NCI-H1694 (cell line): ENCODE results near the gene MRPS16.

Source experiments
- DNase-seq: peaks from one replicate; lab custom pipeline; 2025; lab: John Stamatoyannopoulos, UW

Gene MRPS16

DNA sequence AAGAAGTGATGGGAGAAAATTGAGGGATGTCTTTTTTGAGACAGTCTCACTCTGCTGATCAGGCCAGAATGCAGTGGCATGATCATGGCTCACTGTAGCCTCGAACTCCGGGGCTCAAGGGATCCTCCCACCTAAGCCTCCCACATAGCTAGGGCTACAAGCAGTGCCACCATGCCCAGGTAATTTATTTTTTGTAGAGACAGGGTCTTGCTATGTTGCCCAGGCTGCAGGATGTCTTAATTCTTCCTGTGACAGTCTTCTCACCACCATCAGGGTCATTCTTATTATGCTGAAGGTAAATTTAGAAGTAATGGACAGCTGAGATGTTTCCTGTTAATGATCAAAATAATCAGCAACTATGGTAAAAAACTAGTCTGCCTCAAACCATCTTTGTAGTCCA is 12.5 kb downstream of the MRPS16 start:
- DNase-seq: no peak

DNA sequence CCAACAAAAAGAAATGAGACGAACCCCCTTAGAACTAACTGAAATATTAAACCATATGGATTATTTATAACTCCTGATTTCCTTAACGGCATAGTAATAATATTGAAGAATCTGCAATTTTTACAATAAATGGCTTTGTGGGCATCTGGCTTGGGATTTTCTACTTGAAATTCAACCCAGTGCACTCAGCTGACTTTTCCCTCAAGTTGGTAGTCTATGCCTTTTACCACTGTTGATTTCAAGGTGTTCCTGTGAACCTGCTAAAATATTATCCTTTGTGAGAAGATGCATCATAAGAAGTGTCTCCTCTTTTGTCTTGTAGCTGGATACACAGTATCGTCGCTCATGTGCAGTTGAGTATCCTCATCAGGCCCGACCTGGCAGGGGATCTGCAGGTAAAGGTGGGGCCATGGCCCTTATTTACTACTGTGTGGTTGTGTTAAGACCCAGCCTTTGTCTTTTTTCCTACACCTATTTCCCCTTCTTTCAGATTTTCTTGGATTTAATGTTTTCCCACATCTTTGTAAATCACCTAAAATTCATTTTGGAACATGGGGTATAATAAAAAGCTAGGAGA is 13.4 kb downstream of the MRPS16 start:
- DNase-seq: no peak

DNA sequence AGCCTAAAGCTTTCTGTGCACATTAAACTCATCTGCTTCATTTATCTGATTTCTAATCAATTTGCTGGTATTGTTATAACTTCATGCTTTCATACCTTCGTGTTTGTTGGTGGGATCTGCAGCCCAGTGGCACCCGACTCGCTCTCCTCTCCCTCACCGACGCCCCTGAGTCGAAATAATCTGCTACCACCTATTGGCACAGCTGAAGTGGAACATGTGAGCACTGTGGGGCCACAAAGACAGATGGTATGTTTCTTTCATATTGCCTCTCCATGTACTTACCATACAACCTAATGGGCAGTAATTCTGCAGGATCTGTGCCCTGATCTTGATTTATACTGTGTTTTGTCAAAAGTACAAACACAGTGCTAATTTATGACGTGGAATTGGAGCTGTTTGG is 17.7 kb downstream of the MRPS16 start:
- DNase-seq: no peak

DNA sequence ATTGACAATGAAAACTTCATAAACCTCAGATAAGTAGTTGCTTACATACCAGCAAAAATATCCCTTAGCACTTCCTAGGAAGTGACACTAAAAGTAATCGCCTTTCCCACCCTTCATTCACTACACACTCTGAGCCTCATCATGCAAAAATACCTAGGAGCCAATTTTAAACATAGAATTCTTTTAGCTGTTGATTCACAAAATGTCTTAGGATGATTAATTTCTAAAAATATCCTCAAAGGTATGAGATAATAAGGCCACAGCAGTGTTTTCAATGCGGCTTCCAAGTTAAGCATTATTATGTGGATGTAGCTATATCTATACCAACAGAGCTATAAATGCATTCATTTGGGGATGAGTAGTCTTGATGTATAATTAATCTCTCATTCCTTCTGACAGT is 18.6 kb downstream of the MRPS16 start:
- DNase-seq: no peak

DNA sequence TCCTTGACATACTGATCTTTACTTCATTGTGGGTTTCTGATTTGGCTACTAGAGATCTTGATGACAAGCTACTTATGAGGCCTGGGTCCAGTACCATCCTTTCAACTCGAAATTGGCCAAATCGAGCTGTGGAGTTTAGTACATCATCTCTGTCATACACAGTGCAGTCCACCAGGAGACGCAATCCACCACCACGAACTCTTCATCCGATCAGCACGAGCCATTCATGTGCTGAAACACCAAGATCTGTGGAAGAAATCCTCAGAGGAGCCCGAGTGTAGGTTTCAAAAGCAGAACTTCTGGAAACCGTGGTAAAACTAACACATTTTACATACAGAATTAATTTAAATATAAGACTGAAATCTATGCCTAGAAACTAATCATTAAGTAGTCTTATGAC is 19.6 kb downstream of the MRPS16 start:
- DNase-seq: no peak

DNA sequence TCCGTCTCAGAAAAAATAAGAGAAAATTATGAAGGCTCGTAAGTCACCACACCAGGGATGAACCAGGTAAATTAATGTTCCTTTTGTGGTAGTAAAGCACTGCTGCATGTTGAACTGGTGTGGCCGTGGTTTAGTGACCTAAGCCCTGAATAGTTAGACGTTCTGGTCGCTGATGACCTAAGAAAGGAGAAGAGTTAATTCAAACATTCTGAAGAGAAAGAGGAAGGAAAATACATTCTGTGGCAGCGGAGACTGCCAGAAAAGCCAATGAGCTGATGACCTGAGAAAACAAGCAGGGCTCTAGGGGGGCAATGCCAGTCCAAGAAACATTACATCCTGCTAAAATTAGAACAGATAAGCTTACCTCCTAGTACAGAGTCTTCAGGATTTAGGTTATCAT is 22.9 kb downstream of the MRPS16 start:
- DNase-seq: no peak

DNA sequence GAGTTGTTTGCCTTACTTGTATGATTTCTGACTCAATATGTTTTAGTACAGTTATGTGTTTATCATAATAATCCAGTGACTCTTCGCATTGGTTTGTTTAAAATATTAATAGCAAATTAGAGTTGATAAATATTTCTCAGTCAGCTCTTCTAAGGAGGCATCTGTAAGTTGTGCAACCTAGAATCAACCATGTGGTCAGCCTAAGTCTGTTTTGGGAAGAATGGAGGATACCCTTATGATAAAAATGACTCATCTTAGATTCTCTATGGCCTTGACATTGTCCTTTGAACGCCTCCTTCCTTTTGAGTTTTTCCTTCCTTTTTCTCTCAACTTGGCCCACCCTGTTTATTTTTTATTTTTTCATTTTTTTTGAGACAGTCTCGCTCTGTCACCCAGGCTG is 24.2 kb downstream of the MRPS16 start:
- no peak for DNase-seq

DNA sequence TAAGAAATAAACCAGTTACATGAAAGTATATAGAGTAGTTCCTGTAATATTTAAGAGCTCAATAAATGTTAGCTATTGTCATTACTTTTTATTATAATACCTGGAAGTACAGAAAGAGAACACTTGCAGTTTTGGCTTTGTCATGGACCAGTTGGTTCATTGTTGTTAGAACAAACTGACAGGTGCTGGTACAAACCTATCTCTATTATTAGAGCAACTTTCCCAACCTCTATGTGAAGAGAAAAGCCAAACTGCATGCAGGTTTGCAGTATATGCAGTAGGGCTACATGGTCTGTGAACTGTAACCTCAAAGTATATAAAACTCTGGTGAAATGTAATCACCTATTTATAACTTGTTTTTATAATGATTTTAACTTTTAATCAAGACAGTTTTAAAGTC is 25.8 kb downstream of the MRPS16 start:
- no peak for DNase-seq

DNA sequence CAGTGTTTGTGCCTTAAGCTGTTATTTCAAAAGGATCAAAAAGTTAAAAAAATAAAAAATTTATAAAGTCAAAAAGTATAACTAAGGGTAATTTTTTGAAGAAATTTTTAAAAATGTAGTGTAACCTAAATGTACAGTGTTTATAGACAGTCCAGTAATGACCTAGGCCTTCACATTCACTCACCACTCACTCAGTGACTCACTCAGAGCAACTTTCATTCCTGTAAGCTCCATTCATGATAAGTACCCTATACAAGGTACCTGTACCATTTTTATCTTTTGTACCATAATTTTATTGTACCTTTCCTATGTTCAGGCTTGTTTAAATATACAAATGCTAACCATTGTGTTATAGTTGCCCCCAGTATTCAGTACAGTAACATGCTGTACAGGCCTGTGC is 26.9 kb downstream of the MRPS16 start:
- DNase-seq: no peak

DNA sequence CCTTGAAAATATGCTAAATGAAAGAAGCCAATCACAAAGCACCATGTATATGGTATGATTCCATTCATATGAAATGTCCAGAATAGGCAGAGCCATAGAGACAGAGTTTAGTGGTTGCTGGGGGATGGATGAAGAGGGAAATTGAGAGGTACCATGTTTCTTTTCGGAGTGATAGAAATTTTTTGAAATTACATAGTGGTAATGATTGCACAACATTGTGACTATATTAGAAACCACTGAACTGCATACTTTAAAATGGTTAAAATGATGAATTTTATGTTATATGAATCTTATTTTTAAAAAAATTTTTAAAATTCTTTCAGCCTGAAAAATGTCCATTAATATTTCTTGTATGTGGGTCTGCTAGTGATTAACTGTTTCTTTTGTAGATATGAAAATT is 31.5 kb downstream of the MRPS16 start:
- DNase-seq: no peak

DNA sequence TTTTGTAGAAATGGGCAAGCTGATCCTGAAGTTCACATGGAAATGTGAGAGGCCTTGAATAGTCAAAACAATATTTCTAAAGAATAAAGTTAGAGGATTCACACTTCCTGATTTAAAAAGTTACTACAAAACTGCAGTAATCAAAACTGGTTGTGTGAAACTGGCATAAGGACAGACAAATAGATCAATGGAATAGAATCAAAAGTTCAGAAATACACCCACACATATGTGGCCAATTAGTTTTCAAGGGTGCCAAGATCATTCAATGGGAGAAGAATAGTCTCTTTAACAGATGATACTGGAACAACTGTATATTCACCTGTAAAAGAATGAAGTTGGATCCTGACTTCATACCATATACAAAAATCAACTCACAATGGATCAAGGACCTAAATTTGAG is 33.1 kb downstream of the MRPS16 start:
- no peak for DNase-seq

DNA sequence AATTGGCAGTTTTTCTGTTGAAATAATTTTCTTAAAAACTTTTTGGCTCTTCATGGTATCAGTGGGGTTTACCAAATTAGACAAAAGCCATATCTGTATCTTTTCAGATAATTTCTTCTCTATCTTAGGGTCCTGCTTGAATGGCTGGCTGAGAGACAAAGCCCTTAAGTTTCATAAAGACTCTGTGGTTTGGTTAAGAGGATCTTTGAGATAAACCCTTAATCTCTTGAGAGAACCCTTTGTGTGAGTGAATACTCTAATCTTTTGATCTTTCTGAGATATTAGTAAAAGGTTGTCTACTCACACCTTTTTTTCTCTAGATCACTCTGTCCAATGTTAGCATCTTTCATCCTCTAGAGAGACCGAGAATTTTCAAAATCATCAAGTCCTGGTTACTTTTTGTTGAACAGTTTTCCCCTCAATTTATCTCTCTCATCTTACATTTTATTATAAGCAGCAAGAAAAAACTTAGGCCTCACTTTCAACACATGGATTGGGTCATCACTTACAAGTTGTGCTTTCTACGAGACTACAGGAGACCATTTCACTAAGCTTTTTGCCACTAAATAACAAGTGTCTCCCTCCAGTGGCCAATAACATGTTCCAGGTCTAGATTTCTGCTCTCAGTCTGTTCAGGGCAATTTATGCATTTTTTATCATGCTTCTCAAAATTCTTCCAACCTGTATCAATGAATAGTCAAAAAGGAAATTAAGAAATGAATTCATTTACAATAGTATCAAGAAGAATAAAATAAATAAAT is 33.8 kb downstream of the MRPS16 start:
- peak; percentile 3 for DNase-seq

DNA sequence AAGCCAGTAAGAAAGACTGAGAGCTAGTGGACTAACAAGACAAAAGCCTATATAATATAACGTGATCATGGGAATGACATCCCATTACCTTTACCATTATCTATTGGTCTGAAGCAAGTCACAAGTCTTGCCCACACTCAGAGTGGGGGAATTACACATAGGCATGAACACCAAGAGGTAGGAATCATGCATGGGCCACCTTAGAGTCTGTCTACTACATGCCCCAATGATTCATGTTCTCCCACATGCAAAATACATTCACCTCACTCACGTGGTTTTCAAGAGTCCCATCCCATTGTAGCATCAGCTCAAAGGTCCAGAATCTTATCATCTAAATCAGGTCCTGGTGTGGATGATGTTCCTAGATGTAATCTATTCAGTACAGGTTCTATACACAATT is 34.8 kb downstream of the MRPS16 start:
- DNase-seq: no peak

DNA sequence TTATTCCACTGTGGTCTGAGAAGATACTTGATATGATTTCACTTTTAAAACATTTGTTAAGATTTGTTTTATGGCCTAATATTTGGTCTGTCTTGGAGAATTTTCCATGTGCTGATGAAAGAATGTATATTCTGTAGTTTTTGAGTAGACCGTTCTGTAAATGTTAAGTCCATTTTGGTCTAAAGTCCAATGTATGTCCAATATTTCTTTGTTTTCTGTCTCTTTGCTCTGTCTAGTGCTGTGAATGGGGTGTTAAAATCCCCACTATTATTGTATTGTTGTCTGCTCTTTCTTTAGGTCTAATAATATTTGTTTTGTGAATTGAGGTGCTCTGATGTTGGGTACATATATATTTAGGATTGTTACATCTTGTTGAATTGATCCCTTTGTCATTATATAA is 36.7 kb downstream of the MRPS16 start:
- no peak for DNase-seq

DNA sequence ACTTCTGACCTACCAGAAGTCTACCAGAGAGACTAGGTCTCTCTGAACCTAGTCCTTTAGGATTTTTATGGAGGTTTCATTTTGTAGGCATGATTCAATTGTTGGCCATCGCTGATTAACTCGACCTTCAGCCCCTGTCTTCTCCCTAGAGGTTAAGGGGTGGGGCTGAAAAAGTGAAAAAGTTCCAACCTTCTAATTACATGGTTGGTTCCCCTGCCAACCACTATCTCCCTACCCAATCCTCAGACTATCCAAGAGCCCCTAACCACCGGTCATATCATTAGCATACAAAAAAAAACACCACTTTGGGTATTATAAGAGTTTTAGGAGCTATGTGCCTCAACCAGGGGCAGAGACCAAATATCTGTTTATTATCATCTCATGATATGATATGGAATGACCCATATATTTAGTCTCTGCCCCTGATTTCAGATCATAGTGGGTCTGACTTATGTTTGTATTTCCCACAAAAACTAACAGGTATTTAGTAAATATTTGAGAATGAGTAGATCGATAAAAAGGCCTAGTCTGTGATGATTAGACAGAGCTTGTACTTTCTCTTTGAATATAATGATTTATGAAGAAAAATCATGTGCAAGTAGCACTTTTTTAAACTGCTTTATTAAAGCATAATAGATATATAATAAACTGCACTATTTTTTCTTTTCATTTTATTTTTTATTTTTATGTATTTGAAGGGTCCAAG is 41.2 kb downstream of the MRPS16 start:
- DNase-seq: no peak

DNA sequence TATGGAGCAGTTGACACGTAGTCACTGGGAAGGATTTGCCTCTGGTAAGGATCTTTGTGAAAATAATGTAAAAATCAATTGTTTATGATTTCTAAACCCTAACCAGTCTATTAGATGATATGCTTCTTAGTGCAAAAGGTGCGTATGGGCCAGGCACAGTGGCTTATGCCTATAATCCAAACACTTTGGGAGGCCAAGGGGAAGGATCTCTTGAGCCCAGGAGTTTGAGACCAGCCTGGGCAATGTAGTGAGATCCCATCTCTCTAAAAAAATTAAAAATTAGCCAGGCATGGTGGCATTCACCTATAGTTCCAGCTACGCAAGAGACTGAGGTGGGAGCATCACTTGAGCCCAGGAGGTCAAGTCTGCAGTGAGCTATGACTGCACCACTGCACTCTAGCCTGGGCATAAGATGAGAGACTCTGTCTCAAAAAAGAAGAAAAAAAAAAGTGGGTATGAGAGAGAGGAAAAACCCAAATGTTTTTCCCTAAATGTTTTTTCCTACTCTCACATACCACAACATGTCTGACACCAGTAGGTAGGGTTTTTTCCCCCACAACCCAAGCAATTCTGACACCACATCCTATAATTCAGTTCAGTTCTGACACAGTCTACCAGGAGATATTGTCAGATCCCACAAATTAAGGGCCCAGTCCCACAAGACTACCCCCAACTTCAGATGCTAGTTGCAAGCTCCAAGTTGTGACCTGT is 41.9 kb downstream of the MRPS16 start:
- DNase-seq: no peak

DNA sequence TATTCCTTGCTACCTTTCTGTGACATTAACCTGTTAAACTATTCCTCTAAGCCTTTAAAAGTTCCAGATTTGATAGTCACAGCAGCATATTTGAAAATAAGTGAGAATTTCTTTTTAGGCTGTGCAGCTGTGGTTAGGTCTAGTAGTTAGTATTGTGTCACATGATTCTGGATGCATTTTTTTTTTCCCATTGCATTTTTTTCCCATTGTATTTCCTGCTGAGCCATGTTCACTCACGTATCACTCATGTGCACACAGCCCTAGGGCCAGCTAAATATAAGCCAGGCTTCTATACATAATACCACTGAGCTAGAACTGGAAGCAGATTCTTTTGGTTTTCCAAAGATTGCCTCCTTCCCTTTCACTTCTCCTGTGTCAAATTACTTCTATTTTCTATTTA is 42.7 kb downstream of the MRPS16 start:
- no peak for DNase-seq

DNA sequence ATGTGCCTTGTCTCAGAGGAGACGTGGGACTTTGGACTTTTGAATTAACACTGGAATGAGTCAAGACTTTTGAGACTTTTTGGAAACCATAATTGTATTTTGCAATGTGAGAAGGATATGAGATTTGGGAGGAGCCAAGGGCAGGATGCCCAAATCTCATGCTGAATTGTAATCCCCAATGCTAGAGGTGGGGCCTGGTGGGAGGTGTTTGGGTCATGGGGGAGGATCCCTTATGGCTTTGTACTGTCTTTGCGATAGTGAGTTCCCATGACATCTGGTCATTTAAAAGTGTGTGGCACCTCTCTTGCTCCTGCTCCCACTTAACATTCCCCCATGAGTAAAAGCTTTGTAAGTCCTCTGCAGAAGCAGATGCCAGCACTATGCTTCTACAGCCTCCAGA is 44.6 kb downstream of the MRPS16 start:
- no peak for DNase-seq

DNA sequence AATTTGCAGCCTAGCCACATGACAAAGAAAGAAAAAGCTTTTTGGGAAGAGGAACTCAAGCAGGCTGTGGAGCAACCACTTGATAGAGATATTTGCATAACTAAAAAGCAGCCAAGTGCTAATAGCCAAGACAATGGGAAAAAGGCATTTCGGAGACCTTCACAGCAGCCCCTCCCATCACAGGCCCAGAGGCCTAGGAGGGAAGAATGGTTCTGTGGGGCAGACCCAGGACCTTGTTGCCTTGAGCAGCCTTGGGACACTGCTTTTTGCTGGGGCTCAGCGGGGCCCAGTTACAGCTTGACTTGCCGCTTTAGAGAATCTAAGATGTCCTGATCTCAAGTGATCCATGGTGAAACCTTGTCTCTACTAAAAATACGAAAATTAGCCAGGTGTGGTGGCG is 46.1 kb downstream of the MRPS16 start:
- no peak for DNase-seq

DNA sequence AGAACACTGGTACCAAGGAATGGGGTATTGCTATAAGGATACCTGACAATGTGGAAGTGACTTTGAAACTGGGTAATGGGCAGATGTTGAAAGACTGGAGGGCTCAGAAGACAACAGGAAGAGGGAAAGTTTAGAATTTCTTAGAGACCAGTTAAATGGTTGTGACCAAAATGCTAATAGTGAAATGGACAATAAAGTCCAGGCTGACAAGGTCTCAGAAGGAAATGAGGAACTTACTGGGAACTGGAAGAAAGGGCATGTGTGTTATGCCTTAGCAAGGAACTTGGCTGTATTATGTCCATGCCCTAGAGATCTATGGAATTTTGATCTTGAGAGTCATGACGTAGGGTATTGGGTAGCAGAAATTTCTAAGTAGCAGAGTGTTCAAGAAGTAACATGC is 46.6 kb downstream of the MRPS16 start:
- DNase-seq: no peak

DNA sequence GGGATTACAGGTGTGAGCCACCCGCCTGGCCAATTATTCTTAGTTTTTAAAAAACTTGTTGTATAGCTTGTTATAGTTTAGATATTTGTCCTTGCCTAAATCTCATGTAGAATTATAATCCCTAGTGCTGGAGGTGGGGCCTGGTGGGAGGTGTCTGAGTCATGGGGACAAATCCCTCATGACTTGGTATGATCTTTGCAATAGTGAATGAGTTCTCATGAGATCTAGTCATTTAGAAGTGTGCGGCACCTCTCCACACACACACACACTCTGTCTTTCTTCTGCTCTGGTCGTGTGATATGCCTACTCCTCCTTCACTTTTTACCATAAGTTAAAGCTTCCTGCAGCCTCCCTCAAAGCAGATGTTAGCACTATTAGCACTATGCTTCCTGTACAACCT is 47.4 kb downstream of the MRPS16 start:
- DNase-seq: no peak
